GM21381 (cell line): ENCODE data around the gene TMEM120B.
"Not testable (repeated sequence)": the region's sequence is repeated elsewhere in the genome, so short reads cannot be mapped to it uniquely, and the experiment has no call there.

ENCODE experiments used
- ATAC-seq: cut with Tn5 transposase; IDR thresholded peaks from one replicate; pipeline ENCODE4 v1.9.1; 2021; ENCODE audit warnings: mild to moderate bottlenecking, moderate library complexity; ENCODE audit not compliant: unreplicated experiment

The TMEM120B gene

DNA sequence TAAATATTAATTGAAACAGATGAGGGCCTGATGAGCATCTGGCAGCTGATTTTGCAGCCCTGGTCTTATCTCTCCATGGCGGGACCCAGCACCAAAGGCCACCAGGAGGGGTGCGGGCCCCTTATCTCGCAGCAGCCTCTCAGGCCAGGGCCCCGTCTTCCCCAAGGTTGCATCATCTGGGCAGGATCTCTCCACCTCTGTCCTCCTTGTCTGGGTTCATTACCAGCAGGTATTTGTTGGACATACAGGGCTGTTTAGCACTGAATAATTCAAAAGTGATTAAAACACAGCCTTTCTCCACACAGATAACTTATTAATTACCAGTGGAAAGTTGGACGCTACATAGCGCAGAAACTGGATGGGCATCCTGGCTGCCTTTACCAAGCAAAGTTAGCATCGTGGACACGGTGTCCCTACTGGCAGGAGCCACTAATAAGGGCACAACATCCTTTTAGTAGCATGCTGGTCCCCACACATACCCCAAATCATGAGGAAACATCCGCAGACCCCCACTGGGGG, 25.8 kb downstream of the TMEM120B start:
- ATAC-seq, result no peak

DNA sequence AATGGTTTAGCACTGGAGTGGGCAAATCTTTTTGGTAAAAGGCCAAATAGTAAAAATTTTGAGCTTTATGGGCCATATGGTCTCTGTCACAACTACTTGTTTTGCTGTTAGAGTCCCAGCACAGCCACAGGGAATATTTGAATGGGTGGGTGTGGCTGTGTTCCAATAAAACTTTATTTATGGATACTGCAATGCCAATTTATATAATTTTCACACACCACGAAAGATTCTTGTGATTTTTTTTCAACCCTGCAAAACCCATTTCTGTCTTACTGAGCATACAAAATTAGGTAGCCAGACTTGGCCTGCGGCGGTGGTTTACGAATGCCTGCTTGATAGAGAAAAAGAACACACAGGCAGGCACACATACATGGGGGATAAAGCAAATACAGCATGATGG, 28.3 kb downstream of the TMEM120B start:
- ATAC-seq, result no peak

DNA sequence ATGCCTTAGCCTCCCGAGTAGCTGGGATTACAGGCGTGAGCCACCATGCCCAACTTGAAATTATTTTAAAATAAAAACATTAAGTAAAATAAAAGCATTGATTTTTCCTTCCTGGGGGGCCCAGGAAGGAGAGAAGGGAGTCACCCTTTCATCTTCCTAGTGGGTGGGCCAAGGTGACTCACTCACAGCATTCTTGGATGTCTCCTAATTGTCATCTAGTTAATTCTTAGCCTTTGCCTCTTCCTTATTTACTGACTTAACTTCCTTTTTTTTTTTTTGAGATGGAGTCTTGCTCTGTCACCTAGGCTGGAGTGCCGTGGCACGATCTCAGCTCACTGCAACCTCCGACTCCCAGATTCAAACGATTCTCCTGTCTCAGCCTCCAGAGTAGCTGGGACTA, 29.2 kb downstream of the TMEM120B start:
- ATAC-seq, result no peak

DNA sequence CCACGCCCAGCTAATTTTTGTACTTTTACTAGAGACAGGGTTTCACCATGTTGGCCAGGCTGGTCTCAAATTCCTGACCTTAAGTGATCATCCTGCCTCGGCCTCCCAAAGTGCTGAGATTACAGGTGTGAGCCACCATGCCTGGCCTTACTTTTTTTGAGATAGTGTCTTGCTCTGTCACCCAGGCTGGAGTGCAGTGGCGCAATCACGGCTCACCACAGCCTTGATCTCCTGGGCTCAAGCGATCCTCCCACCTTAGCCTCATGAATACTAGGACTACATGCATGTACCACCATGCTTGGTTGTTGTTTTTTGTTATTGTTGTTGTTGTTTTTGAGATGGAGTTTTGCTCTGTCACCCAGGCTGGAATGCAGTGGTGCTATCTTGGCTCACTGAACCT, 33.0 kb downstream of the TMEM120B start:
- not testable (repeated sequence) for ATAC-seq

DNA sequence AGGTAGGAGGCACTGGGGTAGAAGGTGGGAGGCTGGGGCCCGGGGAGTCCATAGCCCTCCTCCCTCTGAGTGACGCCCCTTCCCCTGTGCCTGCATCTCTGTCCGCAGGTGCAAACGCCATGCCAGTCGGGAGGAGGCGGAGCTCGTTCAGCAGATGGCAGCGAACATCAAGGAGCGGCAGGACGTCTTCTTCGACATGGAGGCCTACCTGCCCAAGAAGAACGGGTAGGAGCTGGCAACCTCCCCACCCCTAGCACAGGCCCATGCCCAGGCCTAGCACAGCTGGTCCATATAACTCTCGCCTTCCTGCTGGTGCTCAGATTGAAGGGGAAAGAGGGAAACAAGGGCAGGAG, 35.6 kb downstream of the TMEM120B start:
- no peak for ATAC-seq

DNA sequence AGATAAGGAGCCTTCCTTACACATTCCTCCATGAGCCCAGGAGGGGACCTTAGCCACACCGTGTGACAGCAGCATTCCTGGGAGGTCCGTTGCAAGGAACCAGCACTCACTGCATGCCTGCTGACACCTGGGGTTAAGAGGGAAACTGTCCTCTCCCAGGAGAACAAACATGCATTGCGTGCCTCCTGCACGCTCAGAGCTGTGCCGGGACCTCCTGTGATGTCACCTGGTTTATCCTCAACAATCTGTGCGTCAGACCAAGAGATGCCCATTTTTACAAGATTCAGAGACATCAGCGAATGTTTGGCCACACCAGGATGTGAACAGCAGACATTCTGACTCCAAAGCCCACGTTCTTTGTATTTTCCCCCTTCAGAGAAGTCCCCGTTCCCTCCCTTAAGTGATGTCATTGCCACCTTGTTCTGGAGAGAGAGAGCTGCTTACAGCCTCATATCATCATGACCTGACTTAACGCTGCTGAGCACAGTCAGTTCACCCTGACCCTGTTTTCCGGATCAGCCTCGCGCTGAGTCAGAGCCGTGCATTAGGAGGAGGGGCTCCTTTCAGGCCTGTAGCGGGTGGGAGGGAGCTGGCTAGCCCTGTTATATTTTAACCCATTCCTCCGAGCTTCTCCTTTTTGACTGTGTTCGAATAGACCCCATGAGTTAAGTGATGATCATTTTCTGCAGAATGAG, 36.2 kb downstream of the TMEM120B start:
- ATAC-seq, result no peak

DNA sequence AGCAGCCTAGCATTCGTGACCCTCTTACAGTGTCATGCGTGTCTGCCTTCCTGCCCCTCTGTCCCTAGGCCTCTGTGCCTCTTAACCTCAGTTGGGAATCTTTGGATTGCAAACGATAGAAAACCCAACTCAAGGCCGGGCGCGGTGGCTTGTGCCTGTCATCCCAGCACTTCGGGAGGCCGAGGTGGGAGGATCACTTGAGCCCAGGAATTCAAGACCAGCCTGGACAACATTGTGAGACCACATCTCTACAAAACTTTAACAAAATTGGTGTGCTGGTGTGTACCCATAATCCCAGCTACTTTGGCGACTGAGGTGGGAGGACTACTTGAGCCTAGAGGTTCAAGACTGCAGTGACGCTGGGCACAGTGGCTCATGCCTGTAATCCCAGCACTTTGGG, 36.7 kb downstream of the TMEM120B start:
- ATAC-seq, result no peak

DNA sequence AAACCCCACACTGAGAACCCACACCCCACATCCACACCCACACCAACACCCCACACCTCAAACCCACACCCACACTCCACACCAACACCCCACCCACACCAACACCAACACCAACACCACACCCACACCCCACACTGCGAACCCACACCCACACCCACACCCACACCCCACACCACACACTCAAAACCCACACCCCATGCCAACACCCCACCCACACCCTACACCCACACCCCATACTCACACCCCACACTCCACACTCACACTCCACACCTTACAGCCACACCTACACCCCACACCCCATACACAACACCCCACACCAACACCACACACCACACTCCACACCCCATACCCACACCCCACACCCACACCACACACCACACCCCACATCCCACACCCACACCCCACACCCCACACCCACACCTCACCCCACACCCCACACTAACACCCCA, 38.0 kb downstream of the TMEM120B start:
- ATAC-seq, result no peak

DNA sequence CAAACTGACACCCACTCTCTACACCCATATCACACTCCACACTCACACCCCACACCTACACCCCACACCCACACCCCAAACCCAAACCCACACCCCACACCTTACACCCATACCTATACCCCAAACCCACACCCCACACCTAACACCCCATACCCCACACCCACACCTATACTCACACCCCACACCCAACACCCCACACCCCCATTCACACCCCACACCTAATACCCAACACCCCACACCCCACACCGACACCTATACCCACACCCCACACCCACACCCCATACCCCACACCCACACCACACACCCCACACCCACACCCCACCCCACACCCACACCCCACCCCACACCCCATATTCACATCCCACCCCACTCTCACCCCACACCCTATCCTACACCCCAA, 38.5 kb downstream of the TMEM120B start:
- ATAC-seq, result no peak

DNA sequence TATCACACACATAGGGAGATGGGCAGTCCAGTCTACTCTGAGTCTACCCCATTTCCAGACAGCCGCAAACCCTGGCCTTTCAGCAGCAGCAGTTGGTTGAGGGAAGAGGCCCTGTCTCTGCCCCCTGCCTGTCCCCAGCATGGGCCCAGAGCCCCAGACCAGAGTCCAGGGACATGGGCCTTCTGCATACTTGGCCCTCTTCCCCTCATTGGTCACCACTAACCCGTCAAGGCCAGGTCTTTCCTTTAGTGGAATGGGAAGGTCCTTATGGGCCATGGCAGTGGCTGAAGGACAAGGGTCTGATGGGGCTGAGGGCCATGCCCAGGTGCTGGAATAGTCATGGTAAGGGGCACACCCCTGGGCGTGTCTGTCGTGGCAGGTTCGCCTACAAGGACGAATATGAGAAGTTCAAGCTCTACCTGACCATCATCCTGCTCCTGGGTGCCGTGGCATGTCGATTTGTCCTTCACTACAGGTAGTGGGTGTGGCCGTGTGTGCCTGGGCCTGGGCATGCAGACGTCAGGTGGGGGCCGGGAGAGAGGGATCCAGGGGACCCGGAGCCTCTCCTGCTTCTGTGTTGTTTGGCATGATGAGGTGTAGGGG, 39.3 kb downstream of the TMEM120B start:
- no peak for ATAC-seq

DNA sequence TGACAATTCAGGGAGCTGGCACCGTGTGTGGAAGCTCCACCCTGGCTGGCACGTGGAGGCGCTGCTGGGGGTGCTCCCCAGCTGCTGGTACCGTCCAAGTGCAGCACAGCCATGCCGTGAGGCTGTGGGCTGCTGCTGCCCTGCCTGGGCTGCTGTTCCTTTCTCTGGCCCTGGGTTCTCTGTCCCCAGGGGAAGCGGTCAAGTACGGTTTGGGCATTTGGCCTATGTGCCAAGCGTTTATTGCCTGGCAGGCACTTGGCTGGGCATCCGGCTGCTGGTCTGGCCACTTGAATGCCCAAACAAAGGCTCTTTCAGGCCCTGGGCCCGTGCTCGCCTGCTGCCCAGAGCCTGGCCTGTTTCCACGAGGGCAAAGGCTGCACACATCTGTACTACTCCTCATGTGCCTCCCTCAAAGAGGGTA, 41.3 kb downstream of the TMEM120B start:
- no peak for ATAC-seq

DNA sequence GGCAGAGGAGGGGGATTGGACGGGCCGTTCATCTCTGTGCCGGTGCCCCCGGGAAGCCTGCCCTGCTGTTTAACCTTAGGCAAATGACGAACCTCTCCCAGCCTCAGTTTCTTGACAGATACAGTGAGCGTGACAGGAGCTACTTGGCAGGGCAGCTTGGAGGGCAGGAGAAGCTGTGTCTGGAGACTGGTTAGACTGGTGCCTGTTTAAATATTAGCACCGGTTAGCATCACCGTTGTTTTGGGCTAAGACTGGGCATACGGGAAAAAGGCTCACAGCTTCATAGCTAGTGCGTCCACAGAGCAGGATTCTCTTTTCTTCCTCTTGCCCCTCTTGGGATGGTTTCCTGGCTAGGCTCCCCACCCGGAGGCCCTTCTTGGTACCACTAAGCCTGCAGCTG, 42.3 kb downstream of the TMEM120B start:
- ATAC-seq, result no peak

DNA sequence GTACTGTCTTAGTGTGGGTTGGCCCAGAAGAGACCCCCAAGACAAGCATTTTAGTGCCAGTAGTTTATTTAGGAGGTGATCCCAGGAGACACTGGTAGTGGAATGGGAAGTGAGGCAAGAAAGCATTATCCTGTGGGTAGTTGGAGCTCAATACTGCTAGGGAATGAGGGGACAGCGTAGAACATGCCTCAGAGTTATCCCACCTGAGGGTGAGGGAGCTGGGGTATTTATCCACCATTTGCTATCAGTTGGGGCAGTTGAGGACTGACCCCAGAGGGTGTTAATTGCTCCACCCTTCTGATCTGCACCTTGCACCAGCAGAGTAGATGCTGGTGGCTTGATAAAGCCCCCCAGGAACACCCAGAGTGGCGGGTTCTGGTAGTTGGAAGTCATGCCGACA, 43.0 kb downstream of the TMEM120B start:
- ATAC-seq, result no peak

DNA sequence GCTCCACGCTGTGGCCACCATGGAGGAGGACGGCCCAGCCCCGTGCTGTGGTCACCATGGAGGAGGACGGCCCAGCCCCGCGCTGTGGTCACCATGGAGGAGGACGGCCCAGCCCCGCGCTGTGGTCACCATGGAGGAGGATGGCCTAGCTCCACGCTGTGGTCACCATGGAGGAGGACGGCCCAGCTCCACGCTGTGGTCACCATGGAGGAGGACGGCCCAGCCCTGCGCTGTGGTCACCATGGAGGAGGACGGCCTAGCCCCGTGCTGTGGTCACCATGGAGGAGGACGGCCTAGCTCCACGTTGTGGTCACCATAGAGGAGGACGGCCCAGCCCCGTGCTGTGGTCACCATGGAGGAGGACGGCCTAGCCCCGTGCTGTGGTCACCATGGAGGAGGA, 46.0 kb downstream of the TMEM120B start:
- not testable (repeated sequence) for ATAC-seq

DNA sequence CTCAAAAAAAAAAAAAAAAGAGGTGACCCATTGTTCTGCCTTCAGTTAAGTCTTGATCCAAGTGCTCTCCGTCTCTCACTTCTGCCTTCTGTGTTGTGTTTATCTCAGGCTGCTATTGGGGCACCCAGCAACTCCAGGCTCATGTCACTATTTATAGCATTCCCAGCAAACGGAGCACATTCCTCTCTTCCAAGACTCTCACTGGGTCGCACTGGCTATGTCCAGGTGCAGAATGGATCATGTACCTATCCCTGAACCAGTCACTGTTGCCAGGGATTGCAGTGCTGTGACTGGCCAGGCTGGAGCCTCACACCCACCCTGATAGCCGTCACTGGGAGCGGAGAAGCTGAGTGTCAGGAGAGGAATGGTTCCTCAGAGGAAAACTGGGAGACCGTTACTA, 49.7 kb downstream of the TMEM120B start:
- ATAC-seq, result no peak

DNA sequence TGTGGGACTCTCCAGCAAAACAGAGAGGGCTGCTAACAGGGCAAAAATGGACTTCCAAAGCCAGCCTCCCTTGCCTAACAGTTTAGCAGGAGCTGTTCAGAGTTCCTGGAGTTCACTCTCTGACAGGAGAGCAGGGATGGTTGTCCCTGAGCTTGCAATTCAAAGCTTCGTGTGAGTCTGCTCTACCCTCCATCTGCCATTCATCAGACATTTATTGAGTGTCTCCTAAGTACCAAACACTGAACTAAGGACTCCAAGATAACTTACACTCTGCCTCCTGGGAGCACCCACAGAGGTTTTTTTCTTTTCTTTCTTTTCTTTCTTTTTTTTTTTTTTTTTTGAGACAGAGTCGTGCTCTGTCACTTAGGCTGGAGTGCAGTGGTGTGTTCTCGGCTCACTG, 52.3 kb downstream of the TMEM120B start:
- no peak for ATAC-seq

DNA sequence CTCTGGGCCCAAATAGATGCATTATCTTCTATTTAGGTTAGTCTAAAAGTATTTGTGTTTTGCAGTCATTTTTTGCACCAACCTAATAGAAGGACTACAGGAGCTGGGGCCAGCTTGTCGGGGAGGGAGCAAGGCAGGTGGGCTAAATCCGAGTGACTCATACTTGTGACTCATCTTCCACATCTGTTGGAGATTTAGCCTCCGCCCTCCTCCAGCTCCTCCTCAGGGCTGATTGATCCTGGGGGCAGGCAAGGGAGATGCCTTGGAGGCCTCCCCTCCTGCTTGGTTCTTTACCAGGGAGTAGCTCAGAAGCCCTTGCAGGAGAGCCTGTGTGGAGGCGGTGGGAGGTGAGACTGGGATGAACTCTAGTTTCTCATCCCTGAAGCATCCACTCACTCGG, 53.0 kb downstream of the TMEM120B start:
- no peak for ATAC-seq

DNA sequence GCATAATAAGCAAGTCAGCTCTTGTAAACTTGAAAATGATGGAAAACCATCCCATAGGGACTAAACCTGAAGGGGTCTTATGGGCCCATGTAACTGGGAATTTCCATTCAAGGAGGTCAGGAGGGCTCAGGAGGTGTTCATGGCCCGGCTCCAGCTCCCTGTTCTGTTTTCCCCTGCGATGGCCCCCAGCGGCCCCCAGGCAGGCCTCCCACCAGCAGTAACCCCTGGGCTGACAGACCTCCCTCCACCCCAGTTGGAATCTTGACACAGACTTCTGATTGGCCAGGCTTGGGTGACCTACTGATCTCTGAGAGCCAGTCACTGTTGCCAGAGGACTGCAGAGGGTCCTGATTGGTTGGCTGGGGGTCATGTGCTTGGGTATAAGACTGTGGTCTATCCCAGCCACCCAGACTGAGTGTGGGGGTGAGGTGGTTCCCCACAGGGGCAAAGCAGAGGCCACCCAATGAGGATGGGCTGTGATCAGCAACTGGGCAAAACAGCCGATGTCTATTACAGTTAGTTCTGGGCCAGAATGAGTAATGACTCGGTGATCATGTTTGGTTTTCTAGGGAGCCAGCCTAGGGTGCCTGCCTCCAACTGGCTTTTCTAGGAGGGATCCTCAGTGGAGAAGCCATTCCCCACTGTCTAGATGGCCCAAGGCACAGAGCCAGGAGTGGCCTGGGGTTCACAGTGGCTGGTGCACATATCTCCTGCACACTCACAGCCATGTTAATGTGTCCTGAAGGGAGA, 53.9 kb downstream of the TMEM120B start:
- no peak for ATAC-seq

DNA sequence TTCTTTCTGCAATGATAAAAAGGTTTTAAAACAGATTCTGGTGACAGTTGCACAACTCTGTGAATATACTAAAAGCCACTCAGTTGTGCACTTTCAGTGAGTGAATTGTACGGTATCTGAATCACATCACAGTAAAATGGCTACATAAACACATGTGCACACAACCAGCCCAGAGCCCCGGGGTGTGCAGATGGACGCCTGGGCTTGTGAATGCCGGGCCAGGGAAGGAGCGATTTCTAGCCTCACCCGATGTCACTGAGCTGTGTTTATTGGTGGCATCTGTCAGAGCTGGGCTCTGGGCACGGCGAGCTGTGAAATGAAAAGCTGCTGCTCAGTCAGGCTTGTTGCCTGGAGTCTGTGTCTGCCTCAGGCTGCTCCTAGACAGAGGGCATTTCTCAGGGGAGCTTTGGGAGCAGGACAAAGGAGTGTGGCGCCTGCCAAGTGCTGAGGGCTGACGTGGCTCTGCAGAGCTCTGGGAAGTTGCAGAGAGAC, 55.0 kb downstream of the TMEM120B start:
- no peak for ATAC-seq

DNA sequence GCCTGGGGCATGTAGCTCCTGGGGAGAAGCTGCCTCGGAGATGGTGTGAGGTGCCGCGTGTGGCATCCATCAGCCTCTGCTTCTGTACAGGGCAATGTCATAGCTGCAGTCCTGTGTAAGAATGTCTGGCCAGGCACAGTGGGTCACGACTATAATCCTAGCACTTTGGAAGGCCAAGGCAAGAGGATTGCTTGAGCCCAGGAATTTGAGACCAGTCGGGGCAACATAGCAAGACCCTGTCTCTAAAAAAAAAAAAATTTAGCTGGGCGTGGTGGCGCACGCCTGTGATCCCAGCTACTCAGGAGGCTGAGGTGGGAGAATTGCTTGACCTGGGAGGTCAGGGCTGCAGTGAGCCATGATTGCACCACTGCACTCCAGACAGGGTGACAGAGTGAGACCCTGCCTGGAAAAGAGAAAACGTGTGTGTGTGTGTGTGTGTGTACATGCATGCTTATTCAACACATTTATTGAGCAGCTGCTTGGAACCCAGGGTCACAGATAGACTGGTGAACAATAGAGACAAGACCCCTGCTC, 56.8 kb downstream of the TMEM120B start:
- no peak for ATAC-seq

DNA sequence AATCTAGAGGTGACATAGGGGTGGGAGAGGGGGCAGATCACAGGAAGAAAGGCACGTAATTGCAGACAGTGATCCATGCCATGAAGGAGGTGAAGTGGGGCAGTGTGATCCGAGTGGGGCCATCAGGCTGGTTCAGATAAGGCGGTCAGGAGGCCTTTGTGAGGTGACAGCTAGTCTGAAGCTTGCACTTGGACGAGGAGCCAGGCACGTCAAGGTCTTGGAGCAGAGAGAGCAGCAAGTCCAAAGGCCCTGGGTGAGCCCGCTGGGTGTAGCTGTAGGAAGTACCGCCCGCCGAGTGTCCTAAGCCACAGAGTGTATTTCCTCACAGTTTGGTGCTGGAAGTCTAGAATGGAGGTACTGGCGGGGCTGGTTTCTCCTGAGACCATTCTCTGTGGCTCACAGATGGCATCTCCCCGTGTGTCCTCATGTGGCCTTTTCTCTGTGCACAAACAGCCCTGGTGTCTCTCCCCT, 57.3 kb downstream of the TMEM120B start:
- no peak for ATAC-seq
